Measurements from ENCODE around the gene IQGAP3.
A peak's percentile ranks its signal among the peaks of the same experiment; 100 is the strongest.
"Not testable (repeated sequence)": the region's sequence is repeated elsewhere in the genome, so short reads cannot be mapped to it uniquely, and the experiment has no call there.

IQGAP3 gene, protein sequence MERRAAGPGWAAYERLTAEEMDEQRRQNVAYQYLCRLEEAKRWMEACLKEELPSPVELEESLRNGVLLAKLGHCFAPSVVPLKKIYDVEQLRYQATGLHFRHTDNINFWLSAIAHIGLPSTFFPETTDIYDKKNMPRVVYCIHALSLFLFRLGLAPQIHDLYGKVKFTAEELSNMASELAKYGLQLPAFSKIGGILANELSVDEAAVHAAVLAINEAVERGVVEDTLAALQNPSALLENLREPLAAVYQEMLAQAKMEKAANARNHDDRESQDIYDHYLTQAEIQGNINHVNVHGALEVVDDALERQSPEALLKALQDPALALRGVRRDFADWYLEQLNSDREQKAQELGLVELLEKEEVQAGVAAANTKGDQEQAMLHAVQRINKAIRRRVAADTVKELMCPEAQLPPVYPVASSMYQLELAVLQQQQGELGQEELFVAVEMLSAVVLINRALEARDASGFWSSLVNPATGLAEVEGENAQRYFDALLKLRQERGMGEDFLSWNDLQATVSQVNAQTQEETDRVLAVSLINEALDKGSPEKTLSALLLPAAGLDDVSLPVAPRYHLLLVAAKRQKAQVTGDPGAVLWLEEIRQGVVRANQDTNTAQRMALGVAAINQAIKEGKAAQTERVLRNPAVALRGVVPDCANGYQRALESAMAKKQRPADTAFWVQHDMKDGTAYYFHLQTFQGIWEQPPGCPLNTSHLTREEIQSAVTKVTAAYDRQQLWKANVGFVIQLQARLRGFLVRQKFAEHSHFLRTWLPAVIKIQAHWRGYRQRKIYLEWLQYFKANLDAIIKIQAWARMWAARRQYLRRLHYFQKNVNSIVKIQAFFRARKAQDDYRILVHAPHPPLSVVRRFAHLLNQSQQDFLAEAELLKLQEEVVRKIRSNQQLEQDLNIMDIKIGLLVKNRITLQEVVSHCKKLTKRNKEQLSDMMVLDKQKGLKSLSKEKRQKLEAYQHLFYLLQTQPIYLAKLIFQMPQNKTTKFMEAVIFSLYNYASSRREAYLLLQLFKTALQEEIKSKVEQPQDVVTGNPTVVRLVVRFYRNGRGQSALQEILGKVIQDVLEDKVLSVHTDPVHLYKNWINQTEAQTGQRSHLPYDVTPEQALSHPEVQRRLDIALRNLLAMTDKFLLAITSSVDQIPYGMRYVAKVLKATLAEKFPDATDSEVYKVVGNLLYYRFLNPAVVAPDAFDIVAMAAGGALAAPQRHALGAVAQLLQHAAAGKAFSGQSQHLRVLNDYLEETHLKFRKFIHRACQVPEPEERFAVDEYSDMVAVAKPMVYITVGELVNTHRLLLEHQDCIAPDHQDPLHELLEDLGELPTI (N-terminal part only)

DNA sequence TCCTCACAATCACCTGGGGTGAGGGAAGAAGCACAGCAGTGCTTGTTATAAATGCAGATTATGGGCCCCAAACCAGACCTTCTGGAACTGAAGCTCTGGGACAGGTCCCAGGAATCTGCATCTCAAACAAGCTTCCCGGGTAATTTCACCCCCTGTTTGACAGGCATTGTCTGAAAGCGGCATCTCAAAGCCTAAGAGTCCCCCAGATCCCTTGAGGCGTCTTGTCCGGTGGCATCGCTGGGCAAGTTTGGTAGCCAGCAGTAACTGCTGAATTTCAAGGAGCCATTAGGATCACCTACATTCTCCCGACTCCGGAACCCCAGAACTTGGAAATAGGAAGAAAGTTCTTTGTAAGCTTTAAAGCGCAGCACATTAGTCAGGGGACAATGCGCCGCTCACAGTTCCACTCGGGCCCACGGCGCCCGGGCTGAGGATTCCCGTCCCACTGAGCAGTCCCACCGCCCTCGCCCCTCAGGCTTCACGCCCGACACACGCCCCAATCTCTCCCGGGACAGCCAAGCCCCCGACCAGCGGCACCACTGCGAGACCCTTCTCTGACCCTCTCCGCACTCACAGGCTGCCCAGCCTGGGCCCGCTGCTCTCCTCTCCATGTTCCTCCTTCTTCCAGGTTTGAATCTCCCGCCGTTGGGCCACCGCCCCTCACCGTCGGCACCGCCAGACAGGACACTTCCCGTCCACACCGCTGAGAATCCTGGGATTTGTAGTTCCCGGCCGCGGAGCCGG lies at the start of gene IQGAP3:
IQGAP3 (minus strand) TSS at position 647 of the 744 bp plus-strand sequence; CDS start at position 611, 36 bp downstream.
- DNase-seq (ENCODE audit: low read depth): peak; percentile 69

DNA sequence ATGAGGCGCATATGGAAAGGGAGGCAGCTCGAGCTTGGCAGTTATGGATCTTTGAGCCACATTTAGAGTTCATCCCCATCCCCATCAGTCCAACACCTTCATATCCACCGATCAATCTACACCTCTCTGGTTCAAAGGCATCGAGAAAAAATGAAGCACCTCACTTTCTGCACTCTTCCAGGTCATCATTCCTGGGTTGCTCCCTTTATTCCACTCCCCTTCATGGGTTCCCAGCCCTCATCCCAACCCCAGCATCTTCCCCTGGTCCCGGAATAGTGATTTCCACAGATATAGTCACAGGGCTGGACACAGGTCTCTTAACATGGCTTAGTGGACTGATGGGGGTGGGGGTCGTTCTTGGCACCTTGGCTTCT lies 47.2 kb upstream of the IQGAP3 start:
- DNase-seq (ENCODE audit: low read depth): no peak

DNA sequence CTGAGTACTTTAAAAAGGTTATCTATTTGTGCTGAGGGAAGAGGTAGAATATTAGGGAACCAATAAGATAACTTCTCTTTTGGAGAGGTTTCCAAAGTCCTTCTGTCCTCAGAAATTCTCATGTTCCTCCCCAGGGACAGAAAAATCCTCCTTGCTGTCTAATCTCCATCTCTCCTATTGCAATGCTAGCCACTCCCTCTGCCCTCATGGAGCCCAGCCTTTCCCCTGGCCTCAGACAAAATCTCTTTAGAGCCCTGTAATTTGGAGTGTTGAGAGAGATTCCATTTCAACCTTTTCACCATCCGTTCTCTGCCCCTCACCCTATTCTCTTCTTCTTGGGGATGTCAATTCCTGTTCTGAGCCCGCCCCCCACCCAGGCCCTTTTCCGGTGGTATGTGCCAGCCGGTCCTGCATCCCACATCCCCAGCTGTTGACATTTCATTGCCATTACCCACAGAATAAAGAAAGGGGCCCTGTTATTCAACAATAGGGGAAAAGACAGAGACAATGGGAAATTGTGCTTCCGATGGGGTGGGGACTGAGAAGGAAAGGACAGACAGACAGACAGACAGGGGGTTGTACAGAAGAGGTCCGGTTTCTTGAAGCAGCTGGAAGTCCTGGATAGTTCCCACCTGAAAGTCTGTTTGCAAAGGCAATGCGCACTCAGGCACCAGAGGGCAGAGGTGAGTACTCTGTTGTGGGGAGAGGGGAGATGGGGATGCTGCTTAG lies 46.7 kb upstream of the IQGAP3 start, which contains the start of gene HAPLN2:
HAPLN2 (plus strand) TSS at position 563 of the 729 bp plus-strand sequence. CDS start 4,076 bp downstream, outside the sequence.
- no peak for DNase-seq (ENCODE audit: low read depth)

DNA sequence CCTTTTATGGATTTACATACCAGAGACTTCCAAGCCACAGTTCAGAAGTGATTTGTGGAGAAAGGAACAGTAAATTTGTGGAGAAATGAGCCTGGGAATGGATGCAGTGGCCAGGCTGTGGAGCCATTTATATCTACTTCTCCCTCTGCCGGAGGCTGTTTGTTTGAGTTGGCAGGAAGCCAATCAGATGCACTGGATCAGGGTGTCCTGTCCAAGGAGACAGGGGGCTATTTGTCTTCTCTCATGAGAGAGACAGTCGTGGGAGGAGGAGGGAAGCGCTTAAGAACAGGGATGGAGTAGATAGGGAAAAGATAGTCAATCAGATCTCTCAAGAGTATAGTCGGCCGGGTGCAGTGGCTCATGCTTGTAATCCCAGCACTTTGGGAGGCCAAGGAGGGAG lies 44.1 kb upstream of the IQGAP3 start:
- no peak for DNase-seq (ENCODE audit: low read depth)

DNA sequence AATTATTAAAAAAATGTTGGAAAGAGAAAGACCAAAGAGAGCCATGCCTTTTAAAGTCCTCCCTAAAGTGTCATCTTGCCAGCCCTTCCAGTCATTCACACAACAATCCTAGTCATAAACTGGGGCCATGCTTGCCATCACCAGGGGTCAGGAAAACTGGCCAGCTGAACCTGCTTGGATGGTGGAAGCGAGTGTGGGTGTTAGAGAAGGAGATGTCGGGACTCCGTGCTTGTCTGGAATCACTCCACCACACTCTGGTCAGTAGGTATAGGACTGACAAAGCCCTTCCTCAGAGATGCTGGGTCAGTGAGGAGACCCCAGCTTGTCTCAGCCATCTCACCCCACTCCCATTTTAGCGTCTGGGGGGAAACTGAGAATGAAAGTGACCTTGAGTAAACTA lies 43.6 kb upstream of the IQGAP3 start:
- DNase-seq (ENCODE audit: low read depth): no peak

DNA sequence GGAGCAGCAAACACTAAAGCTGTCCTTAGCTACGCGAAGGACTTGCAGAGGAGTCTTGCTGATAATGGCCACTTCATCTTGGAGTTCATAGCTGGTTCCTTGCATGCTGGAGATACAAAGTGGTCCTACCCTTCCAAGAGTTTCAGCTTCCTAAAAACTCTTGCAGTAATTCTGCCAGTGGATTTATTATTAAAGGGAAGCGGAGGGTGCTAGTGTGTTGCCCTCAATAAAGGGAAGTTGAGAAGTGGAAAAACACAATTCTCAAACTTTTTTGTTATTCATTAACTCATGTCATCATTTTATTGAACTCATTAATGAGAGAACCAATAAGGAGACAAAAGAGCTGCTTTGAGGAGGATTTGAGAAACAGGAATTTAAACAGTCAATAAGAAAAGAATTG lies 40.3 kb upstream of the IQGAP3 start:
- DNase-seq (ENCODE audit: low read depth): no peak

DNA sequence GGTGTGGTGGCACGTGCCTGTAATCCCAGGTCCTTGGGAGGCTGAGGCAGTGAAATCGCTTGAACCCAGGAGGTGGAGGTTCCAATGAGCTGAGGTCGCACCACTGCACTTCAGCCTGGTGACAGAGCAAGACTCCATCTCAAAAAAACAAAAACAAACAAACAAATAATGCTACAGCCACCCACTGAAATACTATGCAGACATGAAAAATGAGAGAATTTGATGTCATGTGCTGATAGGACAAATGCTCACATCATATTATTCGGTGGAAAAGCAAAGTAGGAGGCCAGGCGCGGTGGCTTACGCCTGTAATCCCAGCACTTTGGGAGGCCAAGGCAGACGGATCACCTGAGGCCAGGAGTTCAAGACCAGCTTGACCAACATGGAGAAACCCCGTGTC lies 37.7 kb upstream of the IQGAP3 start:
- not testable (repeated sequence) for DNase-seq (ENCODE audit: low read depth)

DNA sequence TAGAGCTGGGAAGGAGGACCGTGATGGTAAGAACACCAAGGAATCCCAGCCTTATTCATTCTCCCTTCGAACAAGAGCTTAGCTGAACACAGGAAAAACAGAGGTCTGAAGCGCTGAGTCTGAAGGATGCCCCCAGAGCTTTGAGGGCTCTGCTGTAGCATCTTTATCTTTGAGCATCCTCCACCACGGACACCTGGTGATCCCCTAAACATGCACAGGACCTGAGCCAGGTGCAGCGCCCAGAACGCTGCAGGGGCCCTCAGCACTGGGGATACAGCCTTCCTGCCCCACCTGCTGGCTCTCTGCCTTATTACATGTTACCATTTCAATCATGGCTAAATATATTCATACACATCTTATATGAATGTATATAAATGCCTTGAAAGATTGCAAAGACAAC lies 36.6 kb upstream of the IQGAP3 start:
- DNase-seq (ENCODE audit: low read depth): no peak

DNA sequence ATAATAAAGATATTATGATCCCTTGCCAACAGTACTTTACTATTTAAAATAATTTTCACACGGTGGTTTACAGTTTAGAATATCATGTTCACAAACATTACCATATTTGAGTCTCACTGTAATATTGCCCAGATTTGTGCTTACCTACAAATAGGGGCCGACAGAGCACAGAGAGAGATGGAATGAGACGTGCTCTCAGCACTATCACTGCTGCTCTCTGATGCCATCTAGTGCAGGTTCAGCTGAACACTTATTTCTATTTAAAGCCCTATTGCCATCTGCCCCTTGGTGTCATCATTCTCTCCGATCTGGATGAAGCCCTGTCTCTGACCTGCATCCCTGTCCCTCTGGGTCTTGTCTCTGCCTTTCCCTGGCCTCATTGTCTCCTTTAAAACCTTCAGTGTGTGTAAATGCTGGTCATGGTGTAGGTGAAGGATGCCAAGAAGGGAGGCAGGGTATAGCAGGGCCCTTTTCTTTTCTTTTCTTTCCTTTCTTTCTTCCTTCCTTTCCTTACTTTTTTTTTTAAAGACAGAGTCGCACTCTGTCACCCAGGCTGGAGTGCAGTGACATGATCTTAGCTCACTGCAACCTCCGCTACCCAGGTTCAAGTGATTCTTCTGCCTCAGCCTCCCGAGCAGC lies 35.8 kb upstream of the IQGAP3 start:
- peak; percentile 46 for DNase-seq (ENCODE audit: low read depth)

DNA sequence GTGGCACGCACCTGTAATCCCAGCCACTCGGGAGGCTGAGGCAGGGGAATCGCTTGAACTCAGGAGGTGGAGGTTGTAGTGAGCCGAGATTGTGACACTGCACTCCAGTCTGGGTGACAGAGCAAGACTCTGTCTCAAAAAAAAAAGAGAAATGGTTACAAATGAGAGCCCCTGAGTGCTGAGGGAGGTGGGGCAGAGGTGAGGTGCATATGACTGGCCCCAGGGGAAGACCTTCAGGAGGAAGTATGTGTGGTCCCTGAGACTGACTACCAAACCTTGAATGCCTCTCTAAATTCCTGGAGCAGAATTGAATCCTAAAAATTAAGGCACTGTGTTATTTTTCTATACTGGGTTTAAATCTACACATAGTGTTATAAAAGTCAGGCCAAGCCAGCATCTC lies 35.0 kb upstream of the IQGAP3 start:
- not testable (repeated sequence) for DNase-seq (ENCODE audit: low read depth)

DNA sequence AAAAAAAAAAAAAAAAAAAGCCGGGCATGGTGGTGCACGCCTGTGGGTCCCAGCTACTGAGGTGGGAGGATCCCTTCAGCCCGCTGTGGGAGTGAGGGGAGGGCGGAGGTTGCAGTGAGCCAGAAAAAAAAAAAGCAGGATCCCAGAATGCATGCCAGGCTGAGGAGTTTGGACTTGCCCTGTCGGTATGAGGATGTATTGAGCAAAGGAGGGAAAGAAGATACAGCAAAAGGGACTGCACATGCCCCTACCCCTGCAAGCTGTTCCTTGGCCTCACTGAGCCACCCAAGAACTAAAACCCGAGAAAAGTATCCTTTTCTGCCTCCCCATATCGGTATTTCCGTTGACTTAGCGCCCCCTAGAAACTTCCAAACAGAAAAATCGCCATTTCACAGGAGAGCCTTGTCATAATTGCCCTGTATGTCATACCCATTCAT lies 30.2 kb upstream of the IQGAP3 start:
- no peak for DNase-seq (ENCODE audit: low read depth)

DNA sequence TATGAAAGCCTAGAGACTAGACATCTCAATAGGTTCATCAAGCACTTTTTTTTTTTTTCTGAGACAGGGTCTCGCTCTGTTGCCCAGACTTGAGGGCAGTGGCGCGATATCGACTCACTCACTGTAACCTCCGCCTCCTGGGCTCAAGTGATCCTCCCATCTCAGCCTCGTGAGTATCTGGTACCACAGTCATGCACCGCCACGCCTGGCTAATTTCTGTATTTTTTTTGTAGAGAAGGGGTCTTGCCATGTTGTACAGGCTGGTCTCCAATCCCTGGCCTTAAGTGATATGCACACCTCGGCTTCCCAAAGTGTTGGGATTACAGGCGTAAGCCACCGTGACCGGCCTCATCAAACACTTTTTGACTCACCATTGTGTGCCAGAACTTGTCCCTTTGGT lies 29.5 kb upstream of the IQGAP3 start:
- no peak for DNase-seq (ENCODE audit: low read depth)

DNA sequence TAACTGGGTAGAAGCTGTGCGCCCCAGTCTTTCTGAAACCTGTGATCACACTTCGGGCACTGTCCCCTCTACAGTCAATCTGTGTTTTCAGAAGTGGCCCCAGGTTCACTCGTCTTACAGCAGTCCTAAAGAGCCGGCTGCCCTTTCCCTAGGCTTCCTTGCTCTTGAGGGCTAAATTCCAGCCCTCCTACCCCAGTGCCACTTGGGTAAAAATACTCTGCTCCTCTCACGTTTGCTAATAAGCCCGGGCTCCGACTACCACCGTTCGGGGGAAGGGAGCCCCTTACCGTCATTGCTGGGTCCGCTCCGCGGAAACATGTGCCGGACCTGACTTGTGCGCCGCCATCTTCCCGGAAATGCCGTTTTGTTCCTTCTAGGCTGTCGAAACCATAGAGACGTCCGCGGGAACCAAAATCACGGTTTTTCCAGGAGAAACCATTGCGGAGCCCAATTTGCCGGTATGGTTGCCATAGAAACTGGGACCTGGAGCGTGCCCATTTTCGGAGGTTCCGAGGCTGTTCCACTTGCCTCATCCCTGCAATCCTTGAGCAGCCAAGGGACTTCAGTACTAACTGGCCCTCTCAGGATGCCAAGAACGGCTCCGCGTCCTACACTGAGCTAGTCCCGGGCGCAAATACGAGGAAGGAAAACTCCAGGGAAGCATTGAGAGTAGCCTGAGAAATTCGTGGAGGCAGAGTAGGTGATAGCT lies 28.9 kb upstream of the IQGAP3 start, which contains the start of gene GPATCH4:
GPATCH4 (minus strand) TSS at position 358 of the 709 bp plus-strand sequence.
- peak; percentile 93 for DNase-seq (ENCODE audit: low read depth)

DNA sequence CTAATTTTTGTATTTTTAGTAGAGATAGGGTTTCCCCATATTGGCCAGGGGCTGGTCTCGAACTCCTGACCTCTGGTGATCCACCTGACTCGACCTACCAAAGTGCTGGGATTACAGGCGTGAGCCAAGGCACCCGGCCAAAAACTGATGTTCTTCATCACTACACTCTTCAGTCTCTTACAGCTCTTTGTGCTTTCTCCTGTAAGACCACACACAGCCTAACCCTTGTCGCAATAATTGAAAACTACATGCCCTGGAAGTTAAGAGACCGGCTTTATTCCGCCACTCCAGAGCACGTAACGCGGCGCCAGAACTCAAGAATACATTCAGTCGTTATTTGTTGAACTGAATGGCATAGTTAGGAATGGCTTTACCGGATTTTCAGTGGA lies 28.4 kb upstream of the IQGAP3 start:
- DNase-seq (ENCODE audit: low read depth): no peak

DNA sequence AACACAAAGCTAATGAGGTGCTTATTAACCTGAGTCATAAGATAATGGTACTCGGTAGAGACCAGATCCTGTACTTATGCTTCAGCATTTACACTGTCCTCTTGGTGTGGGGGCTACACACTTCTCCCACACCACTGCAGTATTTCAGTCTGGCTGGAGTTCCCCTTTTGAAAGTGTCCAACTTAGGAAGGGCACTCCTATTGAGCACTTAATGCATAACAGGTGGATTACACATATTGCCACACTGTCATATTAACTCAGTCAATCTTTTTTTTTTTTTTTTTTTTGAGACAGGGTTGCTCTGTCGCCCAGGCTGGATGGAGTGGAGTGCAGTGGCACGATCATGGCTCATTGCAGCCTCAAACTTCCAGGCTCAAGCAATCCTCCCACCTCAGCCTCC lies 27.4 kb upstream of the IQGAP3 start:
- DNase-seq (ENCODE audit: low read depth): no peak

DNA sequence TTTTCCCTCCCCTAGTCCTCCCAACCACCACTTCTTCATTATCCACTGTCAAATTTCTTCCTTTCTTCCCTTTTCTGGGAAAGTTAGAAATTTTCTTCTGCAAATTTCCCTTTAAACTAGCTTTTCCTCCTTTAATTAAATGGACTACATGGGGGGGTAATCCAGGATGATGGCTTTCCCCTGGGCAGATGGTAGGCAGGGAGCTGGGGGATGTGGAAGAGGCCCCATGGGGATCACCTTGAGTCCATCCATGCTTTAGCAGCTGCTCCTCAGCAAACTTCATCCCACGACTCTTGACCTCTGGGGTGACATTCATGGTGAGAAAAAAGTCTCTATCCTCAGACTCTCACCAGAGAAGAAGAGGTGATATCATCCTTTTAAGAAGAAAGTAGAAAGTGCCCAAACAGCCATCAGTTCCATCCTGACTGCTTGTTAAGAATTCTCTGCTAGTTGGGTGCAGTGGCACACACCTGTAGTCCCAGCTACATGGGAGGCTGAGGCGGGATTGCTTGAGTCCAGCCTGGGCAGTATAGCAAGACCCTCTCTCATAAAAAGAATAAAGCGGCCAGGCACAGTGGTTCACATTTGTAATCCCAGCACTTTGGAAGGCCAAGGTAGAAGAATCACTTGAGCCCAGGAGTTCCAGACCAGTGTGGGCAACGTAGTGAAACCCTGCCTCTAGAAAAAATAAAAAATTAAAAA lies 26.5 kb upstream of the IQGAP3 start:
- no peak for DNase-seq (ENCODE audit: low read depth)

DNA sequence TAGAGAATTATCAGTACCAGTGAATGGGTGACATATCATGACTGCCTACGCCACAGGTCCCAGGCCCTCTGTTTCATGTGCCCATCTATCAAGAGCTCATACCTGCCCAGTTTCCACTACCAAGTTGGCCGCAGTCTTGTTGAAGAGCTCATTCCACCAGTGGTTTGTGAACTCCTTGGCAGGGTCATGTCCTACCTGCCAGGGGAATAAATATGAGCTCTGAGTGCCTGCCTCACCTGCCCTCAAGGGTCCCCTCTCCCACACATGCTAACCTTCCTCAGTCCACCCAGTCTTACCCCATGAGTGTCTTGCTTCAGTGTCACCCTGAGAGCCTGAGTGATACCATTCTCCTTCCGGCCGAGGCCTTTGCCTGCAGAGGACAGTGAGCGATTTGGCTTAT lies 25.8 kb upstream of the IQGAP3 start:
- no peak for DNase-seq (ENCODE audit: low read depth)

DNA sequence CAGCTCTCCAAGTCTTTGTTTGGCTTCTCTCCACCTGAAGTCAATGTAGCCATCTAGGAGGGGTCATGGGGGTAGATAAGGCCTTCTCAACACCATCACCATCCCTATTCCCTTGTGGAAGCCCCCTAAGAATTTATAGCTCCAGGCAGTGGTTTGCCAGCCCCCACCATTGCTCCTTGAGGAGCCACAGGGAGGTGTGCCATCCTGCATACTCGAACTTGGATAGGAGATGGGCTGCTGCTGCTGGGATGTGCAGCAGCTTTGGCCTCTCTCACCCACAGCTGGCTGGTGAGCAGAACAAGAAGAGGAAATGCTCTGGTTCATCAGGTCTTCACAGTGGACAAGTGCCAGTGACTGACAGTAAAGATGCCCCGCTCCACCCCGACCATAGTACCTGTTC lies 24.1 kb upstream of the IQGAP3 start:
- no peak for DNase-seq (ENCODE audit: low read depth)

DNA sequence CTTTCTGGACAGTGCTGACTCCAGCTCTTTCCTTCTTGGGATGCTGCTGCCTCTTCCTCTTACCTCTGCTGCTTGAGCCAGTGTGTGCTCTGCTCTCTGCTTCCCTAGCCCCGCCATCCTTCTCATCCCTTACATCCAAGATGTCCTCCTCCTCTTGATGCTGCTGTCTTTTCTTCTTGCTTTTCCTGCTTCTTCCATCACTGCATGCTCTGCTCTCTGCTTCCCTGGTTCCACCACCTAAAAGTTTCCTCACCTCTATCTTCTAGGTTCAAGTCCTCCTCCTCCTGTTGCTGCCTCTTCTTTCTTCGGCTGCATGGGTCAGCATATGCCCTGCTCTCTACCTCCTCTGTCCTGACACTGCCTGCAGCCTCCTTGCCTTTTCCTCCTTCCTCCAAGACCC lies 22.7 kb upstream of the IQGAP3 start:
- no peak for DNase-seq (ENCODE audit: low read depth)

Data from stromal cell of bone marrow (primary cell).